GM18499 (cell line): Measurements from ENCODE around the gene PAX9.

Experiments used
- ATAC-seq: cut with Tn5 transposase; IDR thresholded peaks from one replicate; pipeline ENCODE4 v1.9.1; 2021; ENCODE audit warnings: moderate number of reproducible peaks; ENCODE audit not compliant: insufficient read depth, unreplicated experiment

The PAX9 gene

GRCh38 chr14:36655571-36655962 lies 6.1 kb upstream of the PAX9 start:
- ATAC-seq: no peak

GRCh38 chr14:36655963-36656686 lies 5.5 kb upstream of the PAX9 start:
- no peak for ATAC-seq

GRCh38 chr14:36656687-36657398 lies 4.8 kb upstream of the PAX9 start:
- no peak for ATAC-seq

GRCh38 chr14:36657399-36658122 lies 4.1 kb upstream of the PAX9 start:
- ATAC-seq: no peak

- no peak for ATAC-seq
Observed at GRCh38 chr14:36658123-36659009, 3.3 kb upstream of the PAX9 start.

- ATAC-seq: no peak
Observed at GRCh38 chr14:36659010-36659821, 2.4 kb upstream of the PAX9 start.

- ATAC-seq: no peak
Observed at GRCh38 chr14:36659822-36660735, 1.6 kb upstream of the PAX9 start.

GRCh38 chr14:36660736-36661505 lies 739 bp upstream of the PAX9 start:
- ATAC-seq: no peak

- ATAC-seq: no peak
Observed at GRCh38 chr14:36662258-36662542, 540 bp downstream of the PAX9 start.

- no peak for ATAC-seq
Observed at GRCh38 chr14:36662543-36663403, 1.1 kb downstream of the PAX9 start.

GRCh38 chr14:36663404-36664321 lies 2.0 kb downstream of the PAX9 start:
- no peak for ATAC-seq

GRCh38 chr14:36664322-36665193 lies 2.9 kb downstream of the PAX9 start:
- no peak for ATAC-seq

GRCh38 chr14:36665887-36666415 lies 4.3 kb downstream of the PAX9 start:
- ATAC-seq: no peak

GRCh38 chr14:36666416-36667206 lies 5.0 kb downstream of the PAX9 start:
- ATAC-seq: no peak
